ENCODE data around the gene C21orf58.

C21orf58 gene

DNA sequence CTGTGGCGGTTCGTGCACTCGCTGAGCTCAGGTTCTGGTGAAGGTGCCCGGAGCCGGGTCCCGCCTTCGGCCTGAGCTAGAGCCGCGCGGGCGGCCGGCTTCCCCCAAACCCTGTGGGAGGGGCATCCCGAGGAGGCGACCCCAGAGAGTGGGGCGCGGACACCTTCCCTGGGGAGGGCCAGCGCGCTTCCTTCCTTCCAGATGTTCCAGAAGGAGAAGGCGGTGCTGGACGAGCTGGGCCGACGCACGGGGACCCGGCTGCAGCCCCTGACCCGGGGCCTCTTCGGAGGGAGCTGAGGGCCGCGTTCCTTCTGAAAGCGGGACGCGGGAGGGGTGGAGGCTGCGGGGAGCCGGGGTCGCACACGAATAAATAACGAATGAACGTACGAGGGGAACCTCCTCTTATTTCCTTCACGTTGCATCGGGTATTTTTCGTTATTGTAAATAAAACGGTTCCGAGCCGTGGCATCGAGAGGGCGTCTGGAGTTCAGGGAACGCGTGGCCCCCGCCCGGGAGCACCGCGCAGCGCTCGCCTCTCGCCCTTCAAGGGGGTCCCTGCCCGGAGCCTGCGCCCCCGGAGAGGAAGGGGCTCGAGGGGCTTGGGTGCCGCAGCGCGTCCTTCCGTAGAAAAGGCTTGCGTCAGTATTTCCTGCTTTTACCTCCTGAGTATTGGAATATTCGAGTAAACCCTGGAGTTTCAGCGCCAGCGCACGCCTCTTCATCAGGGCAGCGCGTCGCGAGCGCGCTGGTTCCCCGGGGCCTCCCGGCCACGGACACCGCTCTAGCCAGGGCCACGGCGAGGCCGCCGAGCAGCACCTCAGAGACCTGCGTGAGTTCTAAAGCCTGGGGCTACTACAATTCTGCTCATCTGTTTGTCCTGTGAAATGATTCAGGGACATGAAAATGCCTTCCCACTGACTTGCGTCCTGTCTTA, 26.1 kb downstream of the C21orf58 start:
- TF ChIP-seq, protein P1, sequence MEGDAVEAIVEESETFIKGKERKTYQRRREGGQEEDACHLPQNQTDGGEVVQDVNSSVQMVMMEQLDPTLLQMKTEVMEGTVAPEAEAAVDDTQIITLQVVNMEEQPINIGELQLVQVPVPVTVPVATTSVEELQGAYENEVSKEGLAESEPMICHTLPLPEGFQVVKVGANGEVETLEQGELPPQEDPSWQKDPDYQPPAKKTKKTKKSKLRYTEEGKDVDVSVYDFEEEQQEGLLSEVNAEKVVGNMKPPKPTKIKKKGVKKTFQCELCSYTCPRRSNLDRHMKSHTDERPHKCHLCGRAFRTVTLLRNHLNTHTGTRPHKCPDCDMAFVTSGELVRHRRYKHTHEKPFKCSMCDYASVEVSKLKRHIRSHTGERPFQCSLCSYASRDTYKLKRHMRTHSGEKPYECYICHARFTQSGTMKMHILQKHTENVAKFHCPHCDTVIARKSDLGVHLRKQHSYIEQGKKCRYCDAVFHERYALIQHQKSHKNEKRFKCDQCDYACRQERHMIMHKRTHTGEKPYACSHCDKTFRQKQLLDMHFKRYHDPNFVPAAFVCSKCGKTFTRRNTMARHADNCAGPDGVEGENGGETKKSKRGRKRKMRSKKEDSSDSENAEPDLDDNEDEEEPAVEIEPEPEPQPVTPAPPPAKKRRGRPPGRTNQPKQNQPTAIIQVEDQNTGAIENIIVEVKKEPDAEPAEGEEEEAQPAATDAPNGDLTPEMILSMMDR (IDR thresholded peaks at IDR 0.05; ENCODE audit: low read depth, low read length, missing control alignments), result no peak
- no peak for DNase-seq (ENCODE audit: low read depth)
- H3K4me3 ChIP-seq (ENCODE audit: low read depth, low read length), result 0 out of 2 replicates have a peak overlapping the region, but pooled peaks have one; percentile 12

DNA sequence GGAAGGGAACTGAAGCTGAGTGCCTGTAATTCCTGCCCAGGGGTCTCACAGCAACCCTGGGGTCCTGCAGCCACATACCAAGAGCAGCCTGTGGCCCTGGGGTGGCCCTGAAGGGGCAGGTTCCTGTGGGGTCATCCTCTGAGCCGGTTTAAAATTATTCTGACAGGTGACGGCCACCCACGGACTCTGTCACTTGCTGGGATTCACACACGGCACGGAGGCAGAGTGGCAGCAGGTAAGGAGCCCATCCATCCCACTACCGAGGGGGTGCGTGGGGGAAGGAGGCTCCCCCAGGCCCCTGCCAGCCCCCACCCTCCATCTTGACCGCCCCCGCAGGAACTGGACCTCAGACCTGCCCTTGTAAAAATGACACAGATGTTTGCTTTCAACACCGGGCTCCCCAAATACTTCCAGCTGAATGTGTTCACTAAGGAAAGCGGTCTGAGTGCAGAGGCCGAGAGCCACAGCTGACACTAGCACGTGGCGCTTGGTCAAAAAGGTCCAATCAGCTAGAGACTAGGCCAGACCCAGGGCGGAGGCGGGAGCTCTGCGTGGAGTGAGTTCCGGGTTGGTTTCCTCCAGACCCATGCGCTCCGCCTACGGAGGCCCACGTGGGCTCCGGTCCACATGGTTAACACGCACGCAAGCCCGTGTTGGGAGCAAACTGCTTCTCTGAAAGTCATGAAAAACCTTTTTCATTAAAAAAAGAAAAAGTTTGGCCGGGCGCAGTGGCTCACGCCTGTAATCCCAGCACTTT, 27.5 kb downstream of the C21orf58 start:
- no peak overlapping the region for H3K4me3 ChIP-seq (ENCODE audit: low read depth, low read length)
- peak; percentile 60 for DNase-seq (ENCODE audit: low read depth)

DNA sequence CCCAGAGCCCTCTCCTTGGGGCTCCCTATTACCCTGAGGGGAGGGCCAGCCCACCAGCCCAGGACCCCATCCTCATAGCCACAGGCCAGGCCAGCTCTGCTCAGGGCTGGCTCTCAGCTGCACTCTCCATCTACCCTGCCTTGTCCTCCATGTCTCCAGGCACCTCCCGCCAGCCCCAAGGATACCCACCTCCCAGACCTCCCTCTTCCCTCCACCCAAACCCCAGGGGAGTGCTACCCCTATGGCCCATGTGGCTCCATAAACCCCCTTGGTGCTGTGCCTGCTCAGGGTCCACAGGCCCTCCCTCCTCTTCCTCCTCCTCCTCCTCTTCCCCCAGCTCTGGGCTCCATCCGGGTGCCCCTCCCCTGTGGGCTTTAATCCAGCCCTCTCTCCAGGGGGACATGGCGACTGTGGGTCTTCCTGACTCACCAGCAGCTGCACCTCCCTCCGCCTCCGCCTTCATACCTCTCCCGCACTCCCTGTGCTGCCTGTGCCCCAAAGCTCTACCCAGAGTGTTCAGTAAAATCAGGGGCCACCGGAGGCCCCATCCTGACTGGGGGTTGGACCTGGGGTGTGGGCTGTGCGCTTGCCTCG, 28.4 kb downstream of the C21orf58 start:
- TF ChIP-seq, protein P1 (IDR thresholded peaks at IDR 0.05; ENCODE audit: low read depth, low read length, missing control alignments), result no peak
- no peak for DNase-seq (ENCODE audit: low read depth)
- H3K4me3 ChIP-seq (ENCODE audit: low read depth, low read length), result no peak overlapping the region

More for the DNA sequence above, 27.5 kb downstream of the C21orf58 start:
- TF ChIP-seq, protein P1 (IDR thresholded peaks at IDR 0.05; ENCODE audit: low read depth, low read length, missing control alignments), result no peak

DNA sequence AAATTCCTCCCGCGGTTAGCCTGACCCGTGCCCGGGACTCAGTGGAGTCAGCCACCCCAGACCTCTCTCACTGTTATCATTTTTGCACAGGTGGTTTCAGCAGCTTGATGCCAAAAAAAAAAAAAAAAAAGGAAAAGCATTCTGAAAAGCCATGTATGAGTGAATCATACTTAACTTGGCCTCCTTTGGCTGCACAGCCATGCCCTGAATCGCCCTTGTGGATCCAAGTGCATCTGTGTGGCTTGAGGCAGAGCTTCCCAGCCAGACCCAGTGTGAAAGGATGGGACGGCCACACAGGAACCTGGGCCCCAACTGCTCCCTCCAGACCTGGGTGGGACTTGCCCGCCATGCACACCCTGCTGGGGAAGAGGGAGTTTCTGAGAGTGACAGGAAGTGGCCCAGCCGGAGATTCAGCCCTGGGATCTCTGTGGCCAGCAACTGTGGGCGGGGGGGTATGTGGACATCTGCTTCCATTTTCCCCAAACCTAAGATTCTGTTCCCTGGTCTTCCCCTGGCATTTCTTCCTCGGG, 29.0 kb downstream of the C21orf58 start:
- no peak overlapping the region for H3K4me3 ChIP-seq (ENCODE audit: low read depth, low read length)
- no peak for DNase-seq (ENCODE audit: low read depth)
- TF ChIP-seq, protein P1 (IDR thresholded peaks at IDR 0.05; ENCODE audit: low read depth, low read length, missing control alignments), result no peak

DNA sequence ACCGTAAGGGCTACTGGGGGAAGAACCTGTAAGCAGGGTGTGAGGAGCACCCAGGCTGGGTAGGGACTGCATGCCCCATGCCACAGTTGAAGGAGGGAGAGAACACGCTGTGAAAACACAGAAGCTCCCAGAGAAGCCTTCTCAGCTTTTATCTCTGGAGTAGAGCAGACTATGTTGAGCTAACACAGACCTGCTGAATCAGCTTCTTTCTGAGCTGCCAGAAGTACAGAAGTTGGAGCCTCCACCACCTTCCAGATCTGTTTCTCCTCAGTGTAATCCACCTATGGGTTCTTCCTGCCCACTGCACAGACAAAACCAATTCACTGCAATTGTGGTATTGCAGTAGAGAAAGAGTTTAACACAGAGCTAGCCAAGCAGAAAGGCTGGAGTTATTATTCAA, 32.1 kb downstream of the C21orf58 start:
- DNase-seq (ENCODE audit: low read depth), result no peak
- TF ChIP-seq, protein P1 (IDR thresholded peaks at IDR 0.05; ENCODE audit: low read depth, low read length, missing control alignments), result no peak
- H3K4me3 ChIP-seq (ENCODE audit: low read depth, low read length), result no peak overlapping the region

DNA sequence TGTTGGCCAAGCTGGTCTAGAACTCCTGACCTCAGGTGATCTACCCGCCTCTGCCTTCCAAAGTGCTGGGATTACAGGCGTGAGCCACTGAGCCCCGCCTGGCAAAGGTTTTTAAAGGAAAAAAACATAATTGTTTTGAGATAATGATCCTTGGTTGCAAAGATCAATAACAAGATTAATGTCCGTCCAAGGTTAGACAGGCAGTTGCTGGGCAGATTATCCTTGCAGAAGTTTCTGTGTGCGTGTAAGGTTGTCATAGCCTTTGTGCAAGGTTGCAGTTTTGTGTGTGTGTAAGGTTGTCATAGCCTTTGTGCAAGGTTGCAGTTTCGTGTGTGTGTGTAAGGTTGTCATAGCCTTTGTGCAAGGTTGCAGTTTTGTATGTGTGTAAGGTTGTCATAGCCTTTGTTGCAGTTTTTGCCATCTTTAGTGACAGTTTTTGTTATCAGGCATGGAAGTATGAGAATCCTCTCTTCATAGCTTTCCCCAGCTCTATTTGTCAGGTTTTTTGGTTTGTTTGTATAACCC, 34.0 kb downstream of the C21orf58 start:
- H3K4me3 ChIP-seq (ENCODE audit: low read depth, low read length), result no peak overlapping the region
- no peak for DNase-seq (ENCODE audit: low read depth)
- TF ChIP-seq, protein P1 (IDR thresholded peaks at IDR 0.05; ENCODE audit: low read depth, low read length, missing control alignments), result no peak

Measured in GM12864 (cell line).